GM18519 (cell line): ENCODE data around the gene SMYD3.
A peak's percentile ranks its signal among the peaks of the same experiment; 100 is the strongest.

Experiments
- ATAC-seq: cut with Tn5 transposase; IDR thresholded peaks from one replicate; pipeline ENCODE4 v1.9.1; 2021; ENCODE audit warnings: mild to moderate bottlenecking, moderate library complexity; ENCODE audit not compliant: unreplicated experiment, low FRiP score

Gene SMYD3

GRCh38 chr1:246283771-246284410 lies 223.2 kb downstream of the SMYD3 start:
- no peak for ATAC-seq

- ATAC-seq: no peak
Measured at GRCh38 chr1:246281639-246282038, 225.4 kb downstream of the SMYD3 start.

- ATAC-seq: no peak
Measured at GRCh38 chr1:246281195-246281594, 225.9 kb downstream of the SMYD3 start.

GRCh38 chr1:246280551-246280950 lies 226.5 kb downstream of the SMYD3 start:
- no peak for ATAC-seq

GRCh38 chr1:246279402-246279801 lies 227.7 kb downstream of the SMYD3 start:
- ATAC-seq: no peak

GRCh38 chr1:246278371-246278770 lies 228.7 kb downstream of the SMYD3 start:
- ATAC-seq: no peak

GRCh38 chr1:246275036-246275435 lies 232.0 kb downstream of the SMYD3 start:
- ATAC-seq: no peak

- ATAC-seq: no peak
Measured at GRCh38 chr1:246274186-246274585, 232.9 kb downstream of the SMYD3 start.

GRCh38 chr1:246271516-246271915 lies 235.6 kb downstream of the SMYD3 start:
- ATAC-seq: no peak

- ATAC-seq: no peak
Measured at GRCh38 chr1:246270236-246270635, 236.8 kb downstream of the SMYD3 start.

- ATAC-seq: no peak
Measured at GRCh38 chr1:246269466-246269865, 237.6 kb downstream of the SMYD3 start.

- no peak for ATAC-seq
Measured at GRCh38 chr1:246267896-246268295, 239.2 kb downstream of the SMYD3 start.

- no peak for ATAC-seq
Measured at GRCh38 chr1:246267426-246267825, 239.7 kb downstream of the SMYD3 start.

GRCh38 chr1:246265481-246265880 lies 241.6 kb downstream of the SMYD3 start:
- ATAC-seq: no peak

- ATAC-seq: no peak
Measured at GRCh38 chr1:246262281-246262680, 244.8 kb downstream of the SMYD3 start.

- no peak for ATAC-seq
Measured at GRCh38 chr1:246261639-246262038, 245.4 kb downstream of the SMYD3 start.

- ATAC-seq: no peak
Measured at GRCh38 chr1:246258250-246258649, 248.8 kb downstream of the SMYD3 start.

GRCh38 chr1:246255773-246256172 lies 251.3 kb downstream of the SMYD3 start:
- no peak for ATAC-seq

GRCh38 chr1:246254854-246255253 lies 252.2 kb downstream of the SMYD3 start:
- peak; percentile 72 for ATAC-seq

- no peak for ATAC-seq
Measured at GRCh38 chr1:246246430-246246829, 260.6 kb downstream of the SMYD3 start.

GRCh38 chr1:246245541-246245940 lies 261.5 kb downstream of the SMYD3 start:
- ATAC-seq: no peak

GRCh38 chr1:246232126-246232525 lies 275.0 kb downstream of the SMYD3 start:
- no peak for ATAC-seq

- ATAC-seq: no peak
Measured at GRCh38 chr1:246226041-246226440, 281.0 kb downstream of the SMYD3 start.
